ENCODE results near the gene FAM13C. TPM values are rescaled to one million over a fixed set of nuclear protein-coding genes. Genes with fewer than 3 reads are reported as not detected.

The FAM13C gene
- total and polyA plus RNA-seq, 9 of the 15 experiments (the other 6 are each of a cell fraction or from before 2014, with no cell fraction given), result not detected

DNA sequence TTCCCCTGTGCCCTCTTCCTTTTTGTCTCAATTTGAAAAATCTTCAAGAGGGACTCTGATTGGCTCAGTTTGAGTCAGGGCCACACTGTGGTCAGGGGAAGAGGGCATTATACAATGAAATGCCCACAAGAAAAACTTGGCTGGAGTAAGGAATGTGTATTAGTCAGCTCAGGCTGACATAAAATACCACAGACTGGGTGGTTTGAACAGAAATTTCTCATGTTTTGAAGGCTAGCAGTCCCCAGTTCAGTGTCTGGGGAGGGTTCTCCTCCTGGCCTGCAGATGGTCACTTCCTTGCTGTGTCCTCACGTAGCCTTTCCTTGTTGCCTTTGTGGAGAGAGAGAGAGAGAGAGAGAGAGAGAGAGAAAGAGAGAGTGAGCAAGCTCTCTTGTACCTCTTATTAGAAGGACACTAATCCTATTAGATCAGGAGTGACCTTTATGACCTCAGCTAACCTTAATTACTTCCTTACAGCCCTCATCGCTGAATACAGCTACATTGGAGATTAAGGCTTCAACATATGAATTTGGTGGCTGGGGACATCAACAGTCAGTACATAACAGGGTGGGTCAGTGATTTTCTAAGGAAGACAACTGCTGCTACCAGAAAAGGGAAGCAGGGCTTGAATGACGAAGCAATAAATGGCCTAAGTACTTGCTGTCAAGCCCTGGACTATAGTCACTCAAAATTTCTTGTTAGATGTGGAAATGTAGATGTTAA is 25.8 kb upstream of the FAM13C start:
- no peak overlapping the region for H2AFZ ChIP-seq (ENCODE audit: low read depth, low read length)
- no TSS peak for BruUV-seq (replicated peaks)
- ATAC-seq (no peak), FAIRE-seq (no peak), DNase-seq (ENCODE audit: extremely low read depth in 1 of 4, low spot score in 3 of 4) (no peak)
- no peaks in the 10 kb centered on the region for H4K20me1 ChIP-seq (replicated peaks; ENCODE audit: control insufficient read depth, insufficient read depth, low read length)
- H3K9me3 ChIP-seq (replicated peaks; ENCODE audit: control insufficient read depth, insufficient read depth, low read depth, low read length), result no peaks in the 10 kb centered on the region
- no peaks in the 10 kb centered on the region for H3K9me1 ChIP-seq (ENCODE audit: control insufficient read depth, insufficient read depth, low read length)
- H3K36me3 ChIP-seq (ENCODE audit: control insufficient read depth, insufficient read depth, low read length), result no peaks in the 10 kb centered on the region
- intact Hi-C loops (cut with micrococcal nuclease) (no loop called here), in situ Hi-C loops (cut with MboI) (no loop called here)
- H3K4me1 ChIP-seq (replicated peaks in 1 of 2; ENCODE audit: control insufficient read depth in 2 of 2, insufficient read depth in 2 of 2, low read length in 2 of 2), result no peaks in the 10 kb centered on the region
- H3K27me3 ChIP-seq (ENCODE audit: control insufficient read depth in 2 of 2, insufficient read depth in 2 of 2, low read length in 2 of 2), result no peaks in the 10 kb centered on the region
- WGBS (ENCODE audit: insufficient coverage, low coverage, missing lambda C conversion rate), result 0% methylated on average over 3 of the region's 3 CpGs
- no peak overlapping the region for H3K4me2 ChIP-seq (ENCODE audit: insufficient read depth, low read length)
- H3K9ac ChIP-seq (ENCODE audit: insufficient read depth in 1 of 2, low read depth in 2 of 2, low read length in 2 of 2), result no peak overlapping the region
- CTCF ChIA-PET (ENCODE audit: low intra/inter-chr PET ratio), result no interaction called here
- POLR2A ChIA-PET, result no interaction called here
- no peak overlapping the region for H3K4me3 ChIP-seq
- no peaks in the 10 kb centered on the region for H3K79me2 ChIP-seq (ENCODE audit: control insufficient read depth, insufficient read depth, low read length)
- no peak for TF ChIP-seq ZNF407 (IDR thresholded peaks at IDR 0.05; ENCODE audit: low read depth)
- TF ChIP-seq, protein P1, sequence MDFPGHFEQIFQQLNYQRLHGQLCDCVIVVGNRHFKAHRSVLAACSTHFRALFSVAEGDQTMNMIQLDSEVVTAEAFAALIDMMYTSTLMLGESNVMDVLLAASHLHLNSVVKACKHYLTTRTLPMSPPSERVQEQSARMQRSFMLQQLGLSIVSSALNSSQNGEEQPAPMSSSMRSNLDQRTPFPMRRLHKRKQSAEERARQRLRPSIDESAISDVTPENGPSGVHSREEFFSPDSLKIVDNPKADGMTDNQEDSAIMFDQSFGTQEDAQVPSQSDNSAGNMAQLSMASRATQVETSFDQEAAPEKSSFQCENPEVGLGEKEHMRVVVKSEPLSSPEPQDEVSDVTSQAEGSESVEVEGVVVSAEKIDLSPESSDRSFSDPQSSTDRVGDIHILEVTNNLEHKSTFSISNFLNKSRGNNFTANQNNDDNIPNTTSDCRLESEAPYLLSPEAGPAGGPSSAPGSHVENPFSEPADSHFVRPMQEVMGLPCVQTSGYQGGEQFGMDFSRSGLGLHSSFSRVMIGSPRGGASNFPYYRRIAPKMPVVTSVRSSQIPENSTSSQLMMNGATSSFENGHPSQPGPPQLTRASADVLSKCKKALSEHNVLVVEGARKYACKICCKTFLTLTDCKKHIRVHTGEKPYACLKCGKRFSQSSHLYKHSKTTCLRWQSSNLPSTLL (IDR thresholded peaks at IDR 0.05), result no peak
- TF ChIP-seq USF2 (CRISPR knock-in tag; IDR thresholded peaks at IDR 0.05), result no peak
- TF ChIP-seq ZNF282 (CRISPR knock-in tag; IDR thresholded peaks at IDR 0.05), result no peak
- no peak for TF ChIP-seq POLR2A (conservative IDR thresholded peaks at IDR 0.05)
- TF ChIP-seq SLC30A9 (CRISPR knock-in tag; IDR thresholded peaks at IDR 0.05), result no peak
- H3K27ac ChIP-seq (ENCODE audit: extremely low read depth, low read depth, low read length), result no peak overlapping the region
